LoVo (cell line): Measurements from ENCODE around the gene NAT10.
A peak's percentile ranks its signal among the peaks of the same experiment; 100 is the strongest.

ENCODE experiments used
- DNase-seq: peaks from one replicate; pipeline ENCODE4 v3.0.0-alpha.2; 2016; ENCODE audit warnings: low spot score

The NAT10 gene

GRCh38 chr11:34189191-34189590 is 83.8 kb downstream of the NAT10 start:
- no peak for DNase-seq

- no peak for DNase-seq
Observed at GRCh38 chr11:34190192-34191139, 85.0 kb downstream of the NAT10 start.

DNA sequence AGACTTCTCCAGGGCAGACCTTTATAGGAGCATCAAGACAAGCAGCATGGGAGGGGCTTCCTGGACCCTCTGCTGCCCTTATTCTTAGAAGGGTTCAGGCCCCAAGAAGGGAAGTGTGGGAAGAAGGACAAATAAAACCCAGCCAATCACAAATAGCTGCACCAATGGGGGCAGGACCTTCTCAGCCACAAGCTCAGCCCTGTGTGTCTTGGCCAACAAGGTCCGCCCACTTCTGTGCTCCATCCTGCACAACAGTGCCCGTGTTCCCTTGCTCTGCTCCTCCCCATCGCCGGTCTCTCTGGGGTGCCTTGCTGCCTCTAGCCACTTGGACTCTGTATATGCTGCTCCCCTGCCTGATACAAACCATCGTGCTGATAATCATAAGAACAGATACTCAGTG is 86.1 kb downstream of the NAT10 start:
- DNase-seq, result no peak

DNA sequence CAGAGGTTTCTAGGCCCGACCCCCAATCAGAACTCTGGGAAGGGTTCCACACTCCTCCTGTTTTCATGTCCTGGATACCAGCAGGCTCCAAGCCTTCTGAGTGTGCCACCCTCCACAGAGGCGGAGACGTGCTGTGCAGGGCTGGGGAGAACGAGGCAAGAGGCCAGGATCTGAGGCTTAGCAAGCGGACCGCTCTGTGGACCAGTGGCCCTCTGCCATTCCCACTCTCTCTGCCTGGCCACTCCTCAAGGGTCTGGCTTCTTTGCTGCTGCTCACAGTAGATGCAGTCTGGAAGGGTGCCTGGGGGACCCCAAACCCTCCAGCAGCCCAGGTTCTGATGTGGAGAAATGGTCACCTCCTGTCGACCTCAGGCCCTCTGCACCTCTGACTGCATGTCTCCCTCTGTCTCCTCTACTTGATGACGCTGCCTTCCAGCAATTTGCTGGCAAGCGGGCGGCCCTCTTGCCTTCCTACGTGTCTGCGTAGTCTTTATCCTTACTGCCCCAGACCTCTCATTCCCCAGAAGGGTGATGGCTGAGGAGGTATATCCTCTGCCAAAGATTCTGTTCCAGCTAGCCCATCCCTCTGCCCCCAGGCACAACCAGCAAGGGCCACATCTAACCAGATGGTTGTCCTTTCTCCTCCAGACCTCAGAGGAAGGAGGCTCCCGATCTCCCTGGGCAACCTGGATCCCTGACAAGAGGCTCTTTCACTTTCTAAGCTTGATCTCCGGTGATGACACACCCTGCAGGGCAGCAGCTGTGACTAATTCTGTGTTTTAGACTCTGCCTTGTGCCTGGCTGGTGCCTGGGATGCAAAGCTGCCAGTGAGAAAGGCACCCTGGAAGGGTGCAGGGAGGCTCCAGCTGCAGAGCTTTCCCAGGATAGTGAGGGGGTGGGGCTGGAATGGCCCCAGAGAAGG is 87.3 kb downstream of the NAT10 start:
- peak; percentile 56 for DNase-seq

- no peak for DNase-seq
Observed at GRCh38 chr11:34194576-34195335, 89.3 kb downstream of the NAT10 start.
